ENCODE data around the gene TMOD2.
"Not testable (repeated sequence)": the region's sequence is repeated elsewhere in the genome, so short reads cannot be mapped to it uniquely, and the experiment has no call there.

The TMOD2 gene

DNA sequence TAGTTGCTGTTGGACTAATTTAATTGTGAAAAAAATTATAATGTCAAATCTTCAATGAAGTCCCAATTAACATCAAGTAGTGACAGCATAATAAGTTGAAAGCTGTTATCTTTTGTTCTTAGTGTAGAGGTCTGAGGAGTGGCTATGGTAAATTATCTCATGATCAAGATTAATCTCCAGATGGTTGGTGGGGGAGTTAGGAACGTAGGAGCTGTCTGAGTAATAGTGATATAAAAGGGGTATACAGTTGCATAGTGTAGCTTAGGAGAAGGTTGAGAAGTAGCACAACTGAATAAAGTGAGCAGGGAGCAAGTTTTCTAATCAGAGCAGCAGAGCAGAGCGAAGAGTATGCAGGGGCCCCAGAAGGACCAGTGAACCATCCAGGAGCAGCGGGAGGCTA, 19.5 kb downstream of the TMOD2 start:
- no peak for DNase-seq

DNA sequence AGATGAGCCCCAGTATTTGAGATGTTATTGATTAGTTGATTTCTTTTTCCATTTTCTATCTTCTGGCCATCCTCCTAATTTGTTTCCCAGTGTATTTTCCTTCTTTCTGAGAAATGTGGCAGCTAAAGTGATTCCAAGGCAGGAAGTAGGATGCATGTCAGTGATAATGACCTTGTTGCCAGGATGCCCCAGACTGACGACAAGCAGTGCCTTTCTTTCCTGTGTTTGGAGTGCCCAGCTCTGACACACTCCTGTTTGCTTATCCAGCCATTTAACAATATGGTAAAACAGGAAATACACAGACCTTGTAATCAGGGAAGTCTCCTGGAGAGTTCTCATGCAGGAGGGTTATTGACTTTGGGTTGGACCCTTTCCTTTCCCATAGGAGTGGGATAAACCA, 20.4 kb downstream of the TMOD2 start:
- DNase-seq, result no peak

DNA sequence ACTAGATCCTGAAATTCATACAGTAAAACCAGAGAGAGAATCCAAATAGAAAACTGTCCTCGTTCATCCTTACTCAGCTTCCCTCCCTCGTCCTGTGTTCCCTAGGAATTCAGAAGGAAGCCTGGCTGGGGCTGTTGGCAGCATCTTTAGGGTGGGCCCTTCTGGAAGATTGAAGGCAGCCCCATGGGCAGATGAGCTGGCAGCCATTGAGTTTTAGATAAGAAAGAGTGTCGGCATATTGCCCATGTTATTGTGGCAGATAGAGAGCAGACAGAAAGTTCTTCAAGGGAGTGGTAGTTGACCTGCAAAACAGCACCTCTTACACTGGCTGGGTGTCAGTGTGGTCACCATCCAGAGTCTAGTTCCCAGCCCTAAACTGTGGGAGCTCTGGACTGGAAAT, 23.5 kb downstream of the TMOD2 start:
- DNase-seq, result no peak

DNA sequence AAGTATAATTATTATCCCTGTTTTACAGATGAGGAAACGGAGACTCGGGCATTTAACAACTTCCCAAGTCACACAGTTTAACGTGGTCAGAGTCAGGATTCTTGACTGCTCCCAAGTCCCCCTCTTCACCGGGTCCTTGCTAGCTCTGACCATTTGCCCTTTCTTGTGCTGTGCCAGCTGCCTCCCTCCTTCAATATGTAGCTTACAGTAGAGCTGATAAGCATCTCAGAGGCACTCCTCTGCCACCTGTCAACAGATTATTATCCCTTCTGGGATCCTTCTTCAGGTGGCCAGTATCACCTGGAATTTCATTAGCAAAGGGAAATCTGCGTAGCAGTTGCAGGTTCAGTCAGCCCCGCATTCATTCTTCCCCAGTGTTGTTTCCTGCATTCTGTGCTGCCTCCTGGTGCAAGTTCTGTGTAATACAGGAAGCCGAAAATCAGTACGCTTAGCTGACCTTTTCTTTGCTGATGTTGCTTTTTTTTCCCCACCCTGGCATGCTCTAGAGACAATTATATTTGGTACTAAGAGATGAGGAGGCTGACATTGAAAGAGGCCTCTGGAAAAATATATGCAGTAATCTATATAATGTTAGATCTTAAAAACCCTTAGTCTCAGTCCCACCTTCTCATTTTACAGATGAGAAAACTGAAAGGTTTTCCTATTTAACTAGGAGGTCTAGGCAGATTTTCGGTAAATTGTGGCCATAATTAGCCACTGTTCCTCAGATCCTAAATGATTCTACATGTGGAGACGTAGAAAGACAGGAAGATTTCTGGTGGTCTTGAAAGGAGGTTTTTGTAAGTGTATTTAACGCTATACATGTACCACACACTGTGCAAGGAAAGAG, 24.8 kb downstream of the TMOD2 start:
- DNase-seq, result peak in 32 of 56 donors; percentile 8 to 63 (median 30)

DNA sequence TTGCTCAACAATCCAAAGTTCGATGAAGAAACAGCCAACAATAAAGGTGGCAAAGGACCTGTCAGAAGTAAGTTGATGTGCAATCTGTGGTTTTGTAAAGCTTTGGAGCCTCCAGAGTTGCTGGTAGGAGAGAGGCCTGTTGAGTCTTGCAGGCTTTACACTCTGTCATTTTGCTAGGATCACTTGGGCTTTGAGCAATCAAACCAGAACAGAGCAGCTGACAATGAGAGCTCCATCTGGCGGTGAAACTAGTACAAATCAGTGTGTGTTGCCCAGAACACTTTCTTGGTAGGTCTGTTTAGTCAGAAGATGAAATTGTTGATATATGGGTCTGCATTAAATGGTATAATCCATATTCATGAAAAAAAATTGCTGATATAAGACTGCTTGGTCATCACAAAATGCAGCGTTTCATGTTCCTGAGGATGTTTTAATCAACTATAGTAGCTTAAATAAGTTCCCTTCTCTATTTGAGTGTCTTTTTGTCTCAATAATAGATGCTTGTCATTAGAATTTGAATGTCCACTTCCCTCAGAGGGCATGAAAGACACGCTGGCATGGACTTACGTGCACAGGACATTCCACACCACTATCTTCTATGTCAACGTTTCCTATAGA, 25.7 kb downstream of the TMOD2 start:
- DNase-seq, result peak in 43 of 56 donors; percentile 13 to 86 (median 51)

DNA sequence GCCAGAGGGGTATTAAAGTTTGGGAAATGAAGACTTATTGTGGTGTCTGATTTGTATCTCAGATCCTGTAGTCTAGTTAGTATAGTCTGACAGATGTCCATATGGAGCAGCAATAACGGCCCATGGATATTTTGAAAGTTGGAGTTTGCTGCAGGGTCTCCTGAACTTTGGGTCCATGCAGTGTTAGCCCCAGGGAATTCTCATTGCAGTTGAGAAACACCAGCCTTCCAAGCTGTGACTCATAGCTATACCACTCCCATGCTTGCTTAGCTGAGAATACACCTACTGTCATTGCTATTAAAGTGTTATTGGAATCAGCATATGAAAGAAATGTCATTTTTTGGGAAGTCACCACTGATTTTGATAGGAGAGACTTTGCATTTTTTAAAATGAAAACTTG, 29.2 kb downstream of the TMOD2 start:
- DNase-seq, result peak in 2 of 56 donors; percentile 5 to 11

DNA sequence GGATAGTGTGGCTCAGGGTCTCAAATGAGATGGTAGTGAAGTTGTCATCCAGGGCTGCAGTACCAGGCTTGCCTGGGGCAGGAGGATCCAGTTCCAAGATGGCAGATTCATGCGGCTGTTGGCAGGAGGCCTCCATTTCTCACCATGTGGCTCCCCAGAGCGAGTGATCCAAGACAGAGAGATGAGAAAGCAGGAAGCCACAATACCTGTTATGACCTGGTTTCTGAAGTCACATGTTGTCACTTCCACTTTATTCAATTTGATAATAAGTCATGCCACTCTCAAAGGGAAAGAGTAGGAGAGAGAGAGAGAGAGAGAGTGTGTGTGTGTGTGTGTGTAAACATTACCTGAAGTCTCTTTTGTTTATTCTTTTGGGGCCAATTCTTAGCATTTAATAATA, 30.1 kb downstream of the TMOD2 start:
- DNase-seq, result no peak

DNA sequence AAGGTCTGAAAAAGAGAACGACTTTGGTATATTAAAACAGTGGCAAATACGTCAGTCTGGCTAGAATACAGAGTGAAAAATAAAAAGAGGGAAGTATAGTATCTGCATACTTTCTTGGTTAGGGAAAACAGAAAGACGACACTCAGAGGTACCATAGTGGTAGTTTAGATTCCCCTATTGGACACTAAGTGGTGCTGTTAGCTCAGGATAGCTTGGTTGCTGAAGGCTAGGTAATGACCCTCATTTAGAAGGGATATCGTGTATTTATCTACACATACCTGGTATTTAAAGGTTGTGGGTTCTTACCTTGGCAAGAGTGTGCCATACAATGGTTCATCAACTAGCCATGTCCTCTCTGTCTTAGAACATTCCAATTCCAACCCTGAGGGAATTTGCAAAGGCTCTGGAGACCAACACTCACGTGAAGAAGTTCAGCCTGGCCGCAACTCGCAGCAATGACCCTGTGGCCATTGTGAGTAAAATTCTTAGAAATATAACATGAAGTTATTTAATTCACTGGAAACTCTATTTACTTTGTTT, 31.0 kb downstream of the TMOD2 start:
- DNase-seq, result no peak

DNA sequence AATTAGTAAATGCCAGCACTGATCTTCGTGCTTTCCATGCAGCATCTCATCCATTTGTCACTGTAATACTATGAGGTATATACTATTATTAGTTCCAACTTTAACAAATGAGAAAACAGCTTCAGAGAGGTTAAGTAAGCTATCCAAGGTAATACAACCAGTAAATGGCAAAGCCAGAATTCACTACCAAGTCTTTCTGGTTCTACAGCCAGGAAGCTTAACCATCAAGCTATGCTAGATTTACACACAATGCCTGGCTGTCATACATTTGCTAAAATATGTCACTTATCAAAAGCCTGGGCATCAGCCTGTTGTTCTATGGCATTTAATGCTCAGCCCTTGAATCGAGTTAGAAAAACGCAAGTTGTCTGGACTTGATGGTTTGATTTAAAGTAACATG, 32.6 kb downstream of the TMOD2 start:
- DNase-seq, result no peak

DNA sequence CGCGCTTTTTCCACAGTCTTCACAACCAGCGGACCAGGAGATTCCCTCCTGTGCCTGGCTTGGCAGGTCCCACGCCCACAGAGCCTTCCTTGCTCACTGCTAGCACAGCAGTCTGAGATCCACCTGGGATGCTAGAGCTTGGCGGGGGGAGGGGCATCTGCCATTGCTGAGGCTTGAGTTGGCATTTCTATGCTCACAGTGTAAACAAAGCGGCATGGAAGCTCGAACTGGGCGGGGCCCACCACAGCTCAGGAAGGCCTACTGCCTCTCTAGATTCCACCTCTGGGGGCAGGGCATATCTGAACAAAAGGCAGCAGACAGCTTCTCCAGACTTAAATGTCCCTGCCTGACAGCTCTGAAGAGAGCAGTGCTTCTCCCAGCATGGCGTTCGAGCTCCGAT, 35.7 kb downstream of the TMOD2 start:
- DNase-seq, result not testable (repeated sequence)

DNA sequence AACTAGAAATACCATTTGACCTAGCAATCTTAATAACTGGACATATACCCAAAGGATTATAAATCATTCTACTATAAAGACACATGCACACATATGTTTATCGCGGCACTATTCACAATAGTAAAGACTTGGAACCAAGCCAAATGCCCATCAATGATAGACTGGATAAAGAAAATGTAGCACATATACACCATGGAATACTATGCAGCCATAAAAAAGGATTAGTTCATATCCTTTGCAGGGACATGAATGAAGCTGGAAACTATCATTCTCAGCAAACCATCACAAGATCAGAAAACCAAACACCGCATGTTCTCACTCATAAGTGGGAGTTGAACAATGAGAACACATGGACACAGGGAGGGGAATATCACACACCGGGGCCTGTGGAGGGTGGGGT, 41.1 kb downstream of the TMOD2 start:
- DNase-seq, result not testable (repeated sequence)

DNA sequence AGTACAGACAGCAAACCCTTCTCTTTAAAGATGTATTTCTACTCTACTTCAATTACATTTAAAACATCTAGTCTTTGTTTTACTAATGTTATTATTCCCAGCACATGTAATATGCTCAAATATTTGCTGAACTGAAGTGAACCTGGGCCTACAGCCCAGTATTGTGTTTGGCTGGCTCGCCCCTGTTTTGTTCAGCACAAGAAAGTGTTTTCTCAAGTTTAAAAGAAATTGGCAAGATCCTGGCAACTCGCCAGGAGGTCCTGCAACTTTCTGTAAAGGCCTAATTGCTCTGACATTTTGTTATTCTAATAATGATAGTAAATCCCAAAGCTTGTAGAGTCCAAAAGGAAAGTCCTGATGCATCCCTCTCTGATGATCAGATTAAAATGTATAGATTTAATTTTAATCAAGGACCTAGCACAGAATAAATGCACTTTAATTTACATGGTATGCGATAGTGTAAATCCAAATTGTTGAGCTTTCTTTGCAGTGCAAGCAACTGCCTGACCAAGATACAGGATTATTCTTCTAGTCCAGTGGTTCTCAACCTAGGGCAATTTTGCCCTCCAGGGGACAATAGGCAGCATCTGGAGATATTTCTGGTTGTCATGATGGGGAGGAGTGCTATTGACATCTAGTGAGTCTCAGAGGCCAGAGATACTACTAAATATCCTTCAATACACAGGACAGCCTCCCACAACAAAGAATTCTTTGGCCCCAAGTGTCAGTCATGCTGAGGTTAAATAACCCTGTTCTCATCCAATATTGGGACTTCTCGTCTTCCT, 42.3 kb downstream of the TMOD2 start:
- peak in 22 of 56 donors; percentile 6 to 82 (median 40) for DNase-seq

DNA sequence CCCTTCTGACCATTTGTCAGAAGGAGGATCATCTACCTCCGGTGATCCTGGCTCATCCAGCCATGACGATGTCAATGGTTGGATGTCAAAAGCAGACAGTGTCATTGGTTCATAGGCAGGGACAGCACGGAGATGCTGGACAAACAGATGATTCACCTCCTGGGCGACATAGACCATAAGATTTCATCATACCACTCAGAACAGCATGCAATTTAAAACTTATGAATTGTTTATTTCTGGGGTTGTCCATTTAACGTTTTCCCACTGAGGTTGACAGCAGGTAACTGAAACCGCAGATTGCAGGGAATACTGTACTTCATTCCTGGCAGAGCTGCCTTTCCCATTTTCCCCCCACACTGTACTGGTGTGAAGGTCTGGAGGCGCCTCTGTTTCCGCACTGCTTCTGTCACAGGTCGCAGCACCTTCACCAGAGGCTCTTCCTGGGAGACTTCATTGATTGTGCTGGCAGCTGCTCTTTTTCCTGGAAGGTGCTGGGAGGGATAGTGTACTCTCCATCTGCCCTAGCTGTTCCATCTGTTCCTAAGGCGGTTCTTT, 45.5 kb downstream of the TMOD2 start:
- DNase-seq, result no peak

DNA sequence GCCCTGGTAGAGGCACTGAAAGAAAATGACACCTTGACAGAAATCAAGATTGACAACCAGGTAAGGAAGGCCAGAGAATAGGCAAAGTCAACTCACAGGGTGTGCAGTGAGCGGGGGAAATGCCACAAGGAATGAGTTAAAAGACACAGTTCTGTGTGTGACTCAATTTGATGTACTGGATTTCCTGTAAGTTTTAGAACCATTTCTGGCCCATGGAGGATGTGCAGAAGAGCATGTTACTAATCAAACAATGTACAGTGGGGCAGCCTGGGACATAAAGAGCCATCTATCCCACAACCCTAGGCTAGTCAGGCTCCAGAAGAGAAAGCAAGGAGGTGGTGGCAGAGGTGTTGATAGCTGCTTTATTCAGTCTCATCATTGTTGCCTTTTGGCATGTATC, 46.9 kb downstream of the TMOD2 start:
- no peak for DNase-seq

DNA sequence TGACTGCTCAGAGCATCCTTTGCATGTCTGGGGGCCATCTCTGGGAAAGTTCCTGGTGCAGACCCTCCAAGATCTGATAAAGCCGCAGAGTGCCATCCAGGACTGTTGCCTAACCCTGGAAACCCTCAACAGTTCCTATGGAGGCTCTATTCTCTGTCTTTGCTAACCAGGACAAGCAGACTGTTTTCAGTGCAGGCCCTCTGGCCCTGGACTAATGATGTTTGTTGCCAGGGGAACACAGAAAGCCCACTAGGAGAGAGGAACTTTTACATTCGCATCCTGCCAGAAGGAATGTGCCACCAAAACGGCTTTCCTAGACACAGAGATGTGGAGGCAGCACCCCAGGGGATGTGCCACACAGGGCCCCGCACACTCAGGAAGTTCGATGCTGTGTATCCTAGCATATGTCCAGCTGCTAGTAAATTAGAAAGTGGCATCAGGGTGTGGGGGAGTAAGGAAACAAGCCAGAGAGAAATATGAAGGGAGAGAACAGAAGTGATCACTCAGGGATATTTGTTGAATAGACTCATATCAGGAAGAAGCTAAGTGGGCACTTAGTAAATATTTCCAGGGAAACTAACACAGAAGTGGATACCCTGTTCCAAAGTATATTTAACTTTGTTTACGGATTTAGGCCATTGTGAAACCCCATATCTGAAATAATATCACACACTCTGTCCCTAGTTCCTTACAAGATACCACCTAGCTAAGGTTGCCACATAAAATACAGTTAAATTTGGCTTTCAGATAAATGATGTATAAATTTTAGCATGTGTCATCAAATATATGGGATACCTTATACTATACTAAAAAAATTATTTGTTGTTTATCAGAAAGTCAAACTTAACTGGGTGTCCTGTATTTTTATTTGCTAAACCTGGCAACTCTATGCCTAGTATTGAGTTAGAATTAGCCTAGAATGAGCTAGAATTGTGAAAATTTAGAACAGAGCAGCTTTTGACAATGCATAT, 48.2 kb downstream of the TMOD2 start:
- DNase-seq, result peak in 3 of 56 donors; percentile 8 to 21 (median 16)

DNA sequence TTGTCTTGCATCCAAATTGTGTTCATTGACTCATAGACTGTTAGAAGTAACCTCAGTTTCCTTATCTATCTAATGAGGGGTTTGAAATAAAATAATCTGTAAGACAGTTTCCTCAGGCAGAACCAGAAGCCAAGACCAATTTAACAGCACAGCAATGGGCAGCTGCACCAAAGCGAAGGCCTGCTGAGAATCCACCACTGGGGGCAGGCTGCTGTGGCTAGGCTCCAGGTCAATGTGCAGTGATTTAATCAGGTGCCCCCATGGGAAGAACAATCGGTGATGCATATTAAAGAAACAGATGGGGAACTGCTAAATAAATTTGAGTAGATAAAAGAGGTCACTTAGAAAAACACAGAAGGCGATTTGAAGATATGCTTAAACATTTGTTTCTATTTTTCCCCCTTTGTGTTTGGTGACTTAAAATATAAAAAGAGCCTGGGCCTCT, 50.0 kb downstream of the TMOD2 start:
- DNase-seq, result peak in 10 of 56 donors; percentile 1 to 43 (median 11)

DNA sequence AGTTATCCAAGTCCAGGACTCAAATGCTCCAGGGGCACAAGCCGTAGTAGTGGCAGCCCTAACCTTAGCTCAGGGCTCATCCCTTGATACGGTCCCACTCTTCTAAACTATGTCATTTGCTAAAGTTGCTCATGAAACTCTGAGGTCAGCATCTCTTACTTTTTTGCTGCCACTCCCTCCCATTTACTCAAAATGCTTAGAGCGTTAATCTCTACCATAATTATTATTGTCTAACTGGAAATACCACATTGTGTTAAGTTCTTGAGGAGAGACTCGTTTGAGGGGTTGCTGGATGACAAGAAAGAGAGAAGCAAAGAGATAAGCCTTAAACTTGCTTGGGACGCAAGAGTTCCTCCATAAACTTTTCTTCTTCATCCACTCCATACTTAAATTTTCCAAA, 51.2 kb downstream of the TMOD2 start:
- DNase-seq, result no peak

DNA sequence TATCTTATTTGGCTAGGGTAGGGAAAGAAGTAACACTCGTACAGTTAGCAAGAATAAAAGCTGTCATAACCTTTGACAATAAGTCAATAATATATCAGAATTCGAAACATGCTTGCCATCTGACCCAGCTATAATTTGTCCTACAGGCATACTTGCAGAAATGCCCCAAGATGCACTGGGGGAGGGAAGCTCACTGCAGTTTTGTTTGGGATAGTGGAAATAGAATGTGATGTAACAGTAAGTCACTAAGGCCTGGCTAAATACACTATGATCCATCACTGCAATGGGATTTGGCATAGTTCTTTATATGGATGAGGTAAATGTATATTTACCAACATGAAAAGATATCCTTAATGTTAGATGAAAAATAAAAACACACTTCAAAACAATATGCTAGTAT, 52.6 kb downstream of the TMOD2 start:
- no peak for DNase-seq

DNA sequence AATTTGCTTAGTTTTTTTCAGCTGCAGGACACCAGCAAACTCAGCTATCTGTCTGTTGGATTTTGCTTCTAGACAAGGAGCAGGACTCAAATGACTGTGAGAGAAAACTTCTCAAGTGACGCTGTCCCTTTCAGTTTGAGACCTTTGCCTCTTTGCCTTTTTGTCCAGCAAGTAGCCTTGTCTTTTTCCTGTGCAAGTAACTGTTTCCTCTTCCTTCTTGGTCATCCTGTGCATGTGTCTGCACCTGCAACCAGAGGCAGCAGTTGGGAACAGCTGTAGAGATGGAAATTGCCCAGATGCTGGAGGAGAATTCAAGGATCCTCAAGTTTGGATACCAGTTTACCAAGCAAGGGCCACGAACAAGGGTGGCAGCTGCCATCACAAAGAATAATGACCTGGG, 54.7 kb downstream of the TMOD2 start:
- no peak for DNase-seq

DNA sequence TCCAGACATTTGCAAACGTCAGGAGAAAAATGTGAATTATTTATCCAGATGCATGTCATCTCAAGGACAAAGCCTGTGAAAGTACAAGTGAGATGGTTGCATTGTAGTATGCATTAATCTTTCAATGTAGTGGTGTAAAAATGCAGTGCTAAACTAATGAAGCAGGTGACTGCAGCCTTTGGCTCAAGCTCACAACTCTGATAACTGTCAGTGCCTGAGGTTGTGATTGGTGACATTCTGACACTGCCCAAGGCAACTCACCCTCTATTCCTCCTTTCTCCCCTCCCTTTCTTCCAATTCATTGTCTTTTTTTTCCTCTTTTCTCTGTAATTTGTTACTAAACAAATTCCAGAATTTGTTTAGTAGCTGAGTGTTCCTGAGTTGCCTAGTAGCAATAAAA, 58.1 kb downstream of the TMOD2 start:
- DNase-seq, result no peak
